ENCODE measurements around the gene GIPC2.

DNA sequence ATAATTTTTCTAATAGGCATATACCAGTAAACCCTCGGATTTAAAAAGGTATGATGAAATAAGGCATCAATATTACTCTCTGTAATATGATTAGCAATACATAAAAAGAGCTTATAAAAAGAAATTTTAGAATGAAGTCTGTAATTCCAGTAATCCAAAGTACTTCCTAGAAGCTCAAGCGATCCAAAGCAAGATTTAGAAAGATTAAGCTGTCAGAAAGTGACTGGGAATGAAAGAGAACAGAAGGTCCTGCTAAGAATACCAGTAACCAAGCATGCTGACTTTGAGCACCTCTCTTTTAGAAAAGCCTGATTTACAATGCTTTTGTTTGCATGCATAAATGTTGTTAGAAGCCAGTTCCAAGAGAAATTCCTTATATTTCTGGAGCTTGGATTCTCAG is 125.1 kb downstream of the GIPC2 start:
- TF ChIP-seq, protein P1, sequence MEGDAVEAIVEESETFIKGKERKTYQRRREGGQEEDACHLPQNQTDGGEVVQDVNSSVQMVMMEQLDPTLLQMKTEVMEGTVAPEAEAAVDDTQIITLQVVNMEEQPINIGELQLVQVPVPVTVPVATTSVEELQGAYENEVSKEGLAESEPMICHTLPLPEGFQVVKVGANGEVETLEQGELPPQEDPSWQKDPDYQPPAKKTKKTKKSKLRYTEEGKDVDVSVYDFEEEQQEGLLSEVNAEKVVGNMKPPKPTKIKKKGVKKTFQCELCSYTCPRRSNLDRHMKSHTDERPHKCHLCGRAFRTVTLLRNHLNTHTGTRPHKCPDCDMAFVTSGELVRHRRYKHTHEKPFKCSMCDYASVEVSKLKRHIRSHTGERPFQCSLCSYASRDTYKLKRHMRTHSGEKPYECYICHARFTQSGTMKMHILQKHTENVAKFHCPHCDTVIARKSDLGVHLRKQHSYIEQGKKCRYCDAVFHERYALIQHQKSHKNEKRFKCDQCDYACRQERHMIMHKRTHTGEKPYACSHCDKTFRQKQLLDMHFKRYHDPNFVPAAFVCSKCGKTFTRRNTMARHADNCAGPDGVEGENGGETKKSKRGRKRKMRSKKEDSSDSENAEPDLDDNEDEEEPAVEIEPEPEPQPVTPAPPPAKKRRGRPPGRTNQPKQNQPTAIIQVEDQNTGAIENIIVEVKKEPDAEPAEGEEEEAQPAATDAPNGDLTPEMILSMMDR (IDR thresholded peaks at IDR 0.05): no peak
- no peak for TF ChIP-seq ZFX (IDR thresholded peaks at IDR 0.05; ENCODE audit: borderline replicate concordance)

Data from 22Rv1 (cell line).